Neuronal stem cell (in vitro differentiated cells): ENCODE measurements around the gene ATR.
"Not testable (repeated sequence)": the region's sequence is repeated elsewhere in the genome, so short reads cannot be mapped to it uniquely, and the experiment has no call there.

ENCODE experiments used
- DNase-seq: peaks from one replicate; pipeline ENCODE4 v3.0.0-alpha.2; 2013; ENCODE audit warnings: low spot score
- H2AFZ ChIP-seq: one replicate; pipeline ENCODE4 v1.6.1; 2013; ENCODE audit warnings: mild to moderate bottlenecking, low read length, inconsistent platforms
- H2AK5ac ChIP-seq: 2 replicates; pipeline ENCODE4 v1.6.1; 2013; ENCODE audit warnings: low read depth, mild to moderate bottlenecking, inconsistent platforms, low read length, moderate library complexity, mixed read lengths
- H2BK120ac ChIP-seq: 2 replicates; pipeline ENCODE4 v1.6.1; 2013; ENCODE audit warnings: low read depth, mild to moderate bottlenecking, inconsistent platforms, low read length, moderate library complexity, mixed read lengths
- H2BK12ac ChIP-seq: one replicate; pipeline ENCODE4 v1.6.1; 2013; ENCODE audit warnings: low read length, inconsistent platforms
- H2BK15ac ChIP-seq: 2 replicates; pipeline ENCODE4 v1.6.1; 2013; ENCODE audit warnings: mild to moderate bottlenecking, low read length, inconsistent platforms, mixed read lengths
- H2BK5ac ChIP-seq: one replicate; pipeline ENCODE4 v1.6.1; 2013; ENCODE audit warnings: inconsistent platforms, mild to moderate bottlenecking, low read length, moderate library complexity
- H3K14ac ChIP-seq: one replicate; pipeline ENCODE4 v1.6.1; 2013; ENCODE audit warnings: low read length, inconsistent platforms
- H3K18ac ChIP-seq: 2 replicates; pipeline ENCODE4 v1.6.1; 2013; ENCODE audit warnings: low read length, inconsistent platforms
- H3K23ac ChIP-seq: 2 replicates; pipeline ENCODE4 v1.6.1; 2013; ENCODE audit warnings: low read depth, mild to moderate bottlenecking, mixed read lengths, low read length, inconsistent platforms; ENCODE audit not compliant: poor library complexity
- H3K27ac ChIP-seq: replicated peaks from 3 replicates; pipeline ENCODE4 v1.5.1; 2013; ENCODE audit warnings: low read length, inconsistent platforms
- H3K27me3 ChIP-seq, 3 experiments: 2 replicates each; pipeline ENCODE4 v1.6.1; 2013; ENCODE audit warnings: low read length in 3 of 3, mild to moderate bottlenecking in 2 of 3, inconsistent platforms in 1 of 3, low read depth in 1 of 3, mixed read lengths in 1 of 3, moderate library complexity in 1 of 3; ENCODE audit not compliant: control insufficient read depth in 3 of 3, insufficient read depth in 3 of 3
- H3K36me3 ChIP-seq, 2 donors: replicated peaks in 1 of 2; 2 replicates each; pipeline ENCODE4 v1.6.1; 2013; ENCODE audit warnings: low read length in 2 of 2; ENCODE audit not compliant: control insufficient read depth in 2 of 2, insufficient read depth in 2 of 2
- H3K4ac ChIP-seq: 2 replicates; pipeline ENCODE4 v1.6.1; 2013; ENCODE audit warnings: inconsistent platforms, mild to moderate bottlenecking, low read length, moderate library complexity
- H3K4me1 ChIP-seq, 2 donors: 1 replicate in 1 of 2; 2 replicates in 1 of 2; pipeline ENCODE4 v1.6.1; 2013; ENCODE audit warnings: low read length in 2 of 2, low read depth in 1 of 2; ENCODE audit not compliant: control insufficient read depth in 2 of 2, insufficient read depth in 1 of 2
- H3K4me2 ChIP-seq: one replicate; pipeline ENCODE4 v1.6.1; 2013; ENCODE audit warnings: mild to moderate bottlenecking, low read length, inconsistent platforms; ENCODE audit not compliant: insufficient read depth, poor library complexity, severe bottlenecking
- H3K4me3 ChIP-seq, 2 donors: 2 replicates each; pipeline ENCODE4 v1.5.1; 2013; ENCODE audit warnings: low read length in 2 of 2, mild to moderate bottlenecking in 2 of 2, inconsistent platforms in 1 of 2, moderate library complexity in 1 of 2
- H3K79me1 ChIP-seq: one replicate; pipeline ENCODE4 v1.6.1; 2013; ENCODE audit warnings: low read depth, mild to moderate bottlenecking, inconsistent platforms, low read length, moderate library complexity
- H3K9ac ChIP-seq: one replicate; pipeline ENCODE4 v1.6.1; 2013; ENCODE audit warnings: mild to moderate bottlenecking, low read depth, low read length, inconsistent platforms; ENCODE audit not compliant: poor library complexity
- H3K9me3 ChIP-seq, 2 donors: replicated peaks in 1 of 2; 2 replicates each; pipeline versions ENCODE3 to v1.6.1; 2013; ENCODE audit warnings: low read length in 2 of 2, mild to moderate bottlenecking in 2 of 2, inconsistent platforms in 1 of 2, low read depth in 1 of 2, mixed read lengths in 1 of 2, moderate library complexity in 1 of 2; ENCODE audit not compliant: control insufficient read depth in 2 of 2, insufficient read depth in 1 of 2
- H4K8ac ChIP-seq: one replicate; pipeline ENCODE4 v1.6.1; 2013; ENCODE audit warnings: low read depth, mild to moderate bottlenecking, inconsistent platforms, low read length, moderate library complexity
- H4K91ac ChIP-seq: one replicate; pipeline ENCODE4 v1.6.1; 2013; ENCODE audit warnings: low read length, low read depth, mild to moderate bottlenecking, inconsistent platforms; ENCODE audit not compliant: poor library complexity
- WGBS, 2 donors: extraction: QIAGEN DNeasy Blood & Tissue Kit; methylation state at CpG; one replicate each; pipeline ENCODE4 v1.1.7; 2013; ENCODE audit warnings: missing lambda C conversion rate in 2 of 2, mixed read lengths in 1 of 2; ENCODE audit not compliant: insufficient read length in 2 of 2, insufficient replicate concordance in 1 of 2; ENCODE audit errors: extremely low coverage in 2 of 2; 5-methylcytosine and 5-hydroxymethylcytosine counted together

Gene ATR

DNA sequence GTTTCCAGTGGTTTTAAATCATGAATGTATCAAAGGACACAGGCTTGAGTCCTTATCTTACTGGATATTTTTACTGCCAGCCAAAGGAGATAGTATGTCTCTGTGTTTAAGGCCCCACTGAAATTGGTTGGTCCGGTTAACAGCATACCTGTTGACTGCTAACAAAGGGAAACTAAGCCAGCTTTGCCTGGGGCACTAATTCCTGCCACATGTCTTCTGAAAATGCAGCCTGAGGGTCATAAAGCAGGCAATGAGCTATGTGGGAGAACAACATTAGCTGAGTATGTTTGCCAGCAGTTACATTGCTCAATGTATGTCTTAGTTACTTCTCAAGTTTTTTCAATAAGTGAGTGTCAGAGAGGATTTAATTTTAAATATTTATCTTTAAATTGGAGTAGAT is 30.1 kb upstream of the ATR start:
- no peak overlapping the region for H3K4ac ChIP-seq
- no peak overlapping the region for H3K27ac ChIP-seq
- H3K9me3 ChIP-seq, result no peaks in the 10 kb centered on the region
- no CpG with 5 or more reads among the region's 1 CpG for WGBS, 2 donors
- no peak overlapping the region for H3K23ac ChIP-seq
- no peak overlapping the region for H2BK5ac ChIP-seq
- no peak overlapping the region for H3K4me3 ChIP-seq
- no peak overlapping the region for H2AFZ ChIP-seq
- H3K18ac ChIP-seq, result no peak overlapping the region
- no peaks in the 10 kb centered on the region for H3K27me3 ChIP-seq
- no peak overlapping the region for H2BK12ac ChIP-seq
- no peak overlapping the region for H3K4me2 ChIP-seq
- no peak overlapping the region for H2BK15ac ChIP-seq
- H4K91ac ChIP-seq, result no peak overlapping the region
- H4K8ac ChIP-seq, result no peak overlapping the region
- H3K14ac ChIP-seq, result no peak overlapping the region
- H3K36me3 ChIP-seq, result no peaks in the 10 kb centered on the region
- no peak for DNase-seq
- no peak overlapping the region for H2BK120ac ChIP-seq
- no peak overlapping the region for H2AK5ac ChIP-seq
- H3K9ac ChIP-seq, result no peak overlapping the region
- H3K79me1 ChIP-seq, result no peaks in the 10 kb centered on the region
- no peaks in the 10 kb centered on the region for H3K4me1 ChIP-seq

DNA sequence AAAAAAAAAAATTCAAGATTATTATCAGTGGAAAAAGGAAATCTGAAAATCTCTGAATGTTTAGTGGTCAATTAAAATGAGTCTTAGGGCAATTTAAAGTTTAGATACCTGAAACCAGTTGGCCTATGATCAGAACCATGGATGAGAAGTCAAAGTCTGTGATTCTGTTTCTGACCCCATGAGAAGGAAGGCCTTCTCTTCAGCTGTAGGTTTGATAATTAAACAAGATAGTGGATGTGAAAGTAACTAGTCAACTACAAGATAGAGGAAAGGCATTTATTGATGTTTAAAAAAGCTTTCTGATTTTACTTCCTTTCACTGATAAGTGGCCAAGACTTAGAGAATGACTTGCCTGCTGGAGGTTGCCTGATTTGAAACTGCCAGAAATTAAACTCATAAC is 26.4 kb upstream of the ATR start:
- no peak overlapping the region for H2BK15ac ChIP-seq
- DNase-seq, result no peak
- no peak overlapping the region for H2AK5ac ChIP-seq
- no peak overlapping the region for H2BK12ac ChIP-seq
- no peak overlapping the region for H3K14ac ChIP-seq
- no peak overlapping the region for H2BK5ac ChIP-seq
- no peak overlapping the region for H3K27ac ChIP-seq
- H4K91ac ChIP-seq, result no peak overlapping the region
- H3K18ac ChIP-seq, result no peak overlapping the region
- H3K4me1 ChIP-seq, result no peaks in the 10 kb centered on the region
- no peak overlapping the region for H3K4ac ChIP-seq
- H4K8ac ChIP-seq, result no peak overlapping the region
- H3K4me3 ChIP-seq, result no peak overlapping the region
- no peak overlapping the region for H2BK120ac ChIP-seq
- H3K4me2 ChIP-seq, result no peak overlapping the region
- H3K36me3 ChIP-seq, result no peaks in the 10 kb centered on the region
- H3K9me3 ChIP-seq, result no peaks in the 10 kb centered on the region
- H3K9ac ChIP-seq, result no peak overlapping the region
- no peaks in the 10 kb centered on the region for H3K79me1 ChIP-seq
- H3K23ac ChIP-seq, result no peak overlapping the region
- no peak overlapping the region for H2AFZ ChIP-seq
- no peaks in the 10 kb centered on the region for H3K27me3 ChIP-seq

DNA sequence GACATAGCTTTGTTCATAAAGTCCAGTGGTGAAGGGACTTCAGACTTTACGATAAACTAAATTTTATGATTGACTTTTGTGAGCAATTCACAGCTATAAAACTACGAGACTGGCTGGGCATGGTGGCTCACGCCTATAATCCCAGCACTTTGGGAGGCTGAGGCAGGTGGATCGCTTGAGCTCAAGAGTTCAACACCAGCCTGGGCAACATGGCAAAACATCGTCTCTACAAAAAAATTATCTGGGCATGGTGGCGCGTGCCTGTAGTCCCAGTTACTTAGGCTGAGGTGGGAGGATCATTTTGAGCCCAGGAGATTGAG is 24.8 kb upstream of the ATR start:
- H3K4me3 ChIP-seq, H2BK15ac ChIP-seq, H3K14ac ChIP-seq, H3K4ac ChIP-seq, H3K23ac ChIP-seq, H3K9ac ChIP-seq, H3K27me3 ChIP-seq, H3K4me2 ChIP-seq, H3K4me1 ChIP-seq, H2BK120ac ChIP-seq, H2AK5ac ChIP-seq, H3K18ac ChIP-seq, DNase-seq, H4K91ac ChIP-seq, H3K27ac ChIP-seq, H3K79me1 ChIP-seq, H4K8ac ChIP-seq, H3K9me3 ChIP-seq, H2BK12ac ChIP-seq, H2AFZ ChIP-seq, H3K36me3 ChIP-seq, H2BK5ac ChIP-seq: not testable (repeated sequence)
- WGBS, 2 donors, result no CpG with 5 or more reads among the region's 7 CpGs

DNA sequence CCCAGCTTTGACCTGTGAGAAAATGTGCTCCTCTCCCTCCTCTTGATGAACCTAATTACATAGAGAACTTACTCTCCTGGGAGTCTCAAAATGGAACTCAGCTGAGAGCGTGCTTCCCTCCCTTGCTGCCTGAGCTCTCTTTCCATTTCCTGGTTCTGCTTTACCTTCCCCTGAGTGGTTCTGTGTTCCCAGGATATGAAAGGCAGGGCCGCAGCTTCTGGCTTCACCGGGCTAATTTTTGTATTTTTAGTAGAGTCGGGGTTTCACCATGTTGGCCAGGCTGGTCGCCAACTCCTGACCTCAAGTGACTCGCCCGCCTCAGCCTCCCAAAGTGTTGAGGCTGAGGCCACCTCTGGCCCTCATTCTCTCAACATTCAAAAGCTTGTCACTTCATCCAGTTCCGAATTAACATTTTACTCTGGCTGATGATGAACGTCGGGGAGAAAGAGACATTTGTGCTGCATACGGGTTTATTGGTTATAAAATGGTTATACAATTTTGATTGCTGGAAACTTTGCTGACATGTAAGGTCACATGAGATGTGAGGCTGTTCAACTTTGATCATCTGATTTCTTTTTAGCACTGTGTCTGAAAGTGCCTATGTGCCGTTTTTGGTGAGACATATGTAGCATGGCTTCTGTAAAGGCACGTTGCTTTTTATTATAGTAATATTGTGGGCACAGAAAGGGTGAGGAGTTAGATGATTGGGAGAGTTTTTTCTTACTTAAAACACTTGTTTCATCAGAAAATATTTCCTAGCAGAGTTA is 24.3 kb upstream of the ATR start:
- H3K27ac ChIP-seq, result no peak overlapping the region
- no peaks in the 10 kb centered on the region for H3K79me1 ChIP-seq
- no peaks in the 10 kb centered on the region for H3K4me1 ChIP-seq
- H3K9ac ChIP-seq, result no peak overlapping the region
- no peak overlapping the region for H3K4ac ChIP-seq
- no peak overlapping the region for H3K4me2 ChIP-seq
- H2BK15ac ChIP-seq, result no peak overlapping the region
- H3K27me3 ChIP-seq, result peaks cover 0 to 7% (median 1%) of the 10 kb centered on the region in 3 experiments
- H3K14ac ChIP-seq, result no peak overlapping the region
- DNase-seq, result no peak
- H3K4me3 ChIP-seq, result no peak overlapping the region
- no peaks in the 10 kb centered on the region for H3K9me3 ChIP-seq
- H2BK120ac ChIP-seq, result no peak overlapping the region
- WGBS, 2 donors, result no CpG with 5 or more reads among the region's 13 CpGs
- H3K18ac ChIP-seq, result no peak overlapping the region
- H2AK5ac ChIP-seq, result no peak overlapping the region
- no peak overlapping the region for H4K91ac ChIP-seq
- H4K8ac ChIP-seq, result no peak overlapping the region
- H2AFZ ChIP-seq, result no peak overlapping the region
- no peak overlapping the region for H3K23ac ChIP-seq
- no peak overlapping the region for H2BK12ac ChIP-seq
- no peak overlapping the region for H2BK5ac ChIP-seq
- H3K36me3 ChIP-seq, result no peaks in the 10 kb centered on the region
